Stimulated activated CD4-positive, alpha-beta T cell treated with anti-CD3 and anti-CD28 coated beads, Interleukin-1b, Interleukin-23, amount 100 ng/mL, for 1 hour (primary cell): Measurements from ENCODE around the gene FOXO3.

Experiments
- DNase-seq, 2 donors: peaks; one replicate each; pipeline ENCODE4 v3.0.0-alpha.2; 2020; ENCODE audit warnings: low read depth in 2 of 2

Gene FOXO3

DNA sequence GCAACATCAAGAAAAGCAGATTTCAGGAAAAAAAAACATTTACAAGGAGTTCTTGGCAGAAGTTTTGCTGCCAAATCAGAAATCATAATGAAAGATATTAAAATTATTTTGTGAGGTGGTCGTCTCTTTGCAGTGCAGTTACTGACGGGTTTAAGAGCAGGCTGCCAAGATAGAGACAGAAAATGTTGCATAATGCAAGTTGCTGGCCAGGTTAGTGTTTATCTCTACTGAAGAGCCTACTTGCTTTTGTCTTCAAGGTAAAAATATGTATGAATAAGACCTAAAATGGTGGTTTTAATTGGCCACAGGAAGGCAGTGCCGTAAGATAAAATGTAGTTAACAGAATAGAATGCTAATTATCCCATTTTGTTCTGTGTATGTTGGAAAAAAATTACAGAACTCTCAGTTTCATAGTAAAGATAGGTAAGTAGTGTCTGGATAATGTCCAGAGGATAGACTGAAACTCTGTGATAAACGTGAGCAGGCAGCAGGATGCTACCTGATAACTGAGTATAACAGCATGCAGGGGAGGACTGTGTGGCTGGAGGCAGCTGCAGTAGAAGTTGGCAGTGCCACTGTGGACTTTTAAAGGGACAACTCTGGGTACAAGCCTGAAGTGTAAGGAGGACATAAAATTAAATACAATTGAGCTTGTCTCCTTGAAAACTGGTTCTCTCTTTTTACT is 13.9 kb downstream of the FOXO3 start:
- no peak for DNase-seq

DNA sequence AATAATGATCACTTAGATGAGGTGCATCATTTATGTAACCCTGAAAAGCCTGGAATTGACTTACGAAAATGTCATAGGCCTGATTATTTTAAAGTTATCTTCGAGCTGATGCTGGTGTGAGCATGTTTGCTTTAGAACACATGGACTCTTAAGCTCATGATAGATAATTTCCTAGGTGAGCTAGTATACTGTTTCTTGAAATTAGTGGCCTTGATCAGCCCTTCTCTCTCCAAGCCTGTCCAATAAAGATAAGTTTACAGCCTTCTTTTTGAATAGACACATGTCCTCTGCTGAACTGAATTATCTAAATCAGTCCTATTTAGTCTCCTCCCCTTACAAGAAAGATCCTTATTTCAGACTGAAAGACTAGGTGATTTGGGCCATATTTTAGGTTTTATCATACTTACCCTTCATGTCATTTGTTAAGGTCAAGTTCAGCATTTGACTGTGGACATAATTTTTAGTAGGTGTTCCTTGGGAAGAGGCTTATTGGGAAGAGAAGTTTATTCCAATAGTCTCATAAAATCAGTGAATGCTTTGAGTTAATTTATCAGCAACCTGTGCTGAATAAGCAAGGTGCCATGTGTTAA is 15.3 kb downstream of the FOXO3 start:
- DNase-seq, result no peak

DNA sequence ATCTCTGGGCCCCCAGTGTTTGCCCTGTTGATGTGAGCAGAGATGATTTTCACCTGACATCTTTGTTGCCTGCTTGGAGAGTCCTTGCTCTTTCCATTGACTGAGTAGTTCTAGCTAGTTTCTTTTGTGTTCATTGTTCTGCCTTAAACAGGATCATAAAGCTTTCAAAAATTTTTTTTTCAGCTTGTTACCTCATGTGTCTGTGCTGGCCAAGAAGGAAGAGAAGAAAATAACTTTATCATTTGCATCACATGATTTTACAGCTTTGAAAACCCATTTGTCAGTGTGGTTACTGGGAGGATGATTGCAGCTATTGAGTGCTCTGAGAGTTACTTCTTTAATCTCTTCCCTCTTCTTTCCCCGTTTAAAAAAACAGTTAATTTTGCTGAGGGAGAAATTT is 16.0 kb downstream of the FOXO3 start:
- DNase-seq, result no peak

DNA sequence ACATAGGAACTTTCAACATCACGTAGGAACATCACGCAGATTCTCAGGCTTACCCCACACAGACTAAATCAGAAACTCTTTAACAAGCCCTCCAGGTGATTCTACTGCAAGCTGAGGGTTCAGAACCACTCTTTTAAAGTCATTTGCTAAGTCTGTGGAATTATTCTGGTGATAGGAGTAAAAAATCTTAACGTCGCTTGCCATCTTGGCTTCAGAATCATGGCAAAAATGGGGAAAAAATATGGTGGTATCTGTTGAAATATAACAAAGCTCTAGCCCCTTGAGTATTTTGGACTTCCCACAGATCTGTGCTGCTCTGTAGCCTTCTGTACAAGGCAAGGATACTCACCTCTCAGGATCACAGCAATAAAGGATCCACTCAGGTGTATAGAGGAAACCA is 17.4 kb downstream of the FOXO3 start:
- no peak for DNase-seq

DNA sequence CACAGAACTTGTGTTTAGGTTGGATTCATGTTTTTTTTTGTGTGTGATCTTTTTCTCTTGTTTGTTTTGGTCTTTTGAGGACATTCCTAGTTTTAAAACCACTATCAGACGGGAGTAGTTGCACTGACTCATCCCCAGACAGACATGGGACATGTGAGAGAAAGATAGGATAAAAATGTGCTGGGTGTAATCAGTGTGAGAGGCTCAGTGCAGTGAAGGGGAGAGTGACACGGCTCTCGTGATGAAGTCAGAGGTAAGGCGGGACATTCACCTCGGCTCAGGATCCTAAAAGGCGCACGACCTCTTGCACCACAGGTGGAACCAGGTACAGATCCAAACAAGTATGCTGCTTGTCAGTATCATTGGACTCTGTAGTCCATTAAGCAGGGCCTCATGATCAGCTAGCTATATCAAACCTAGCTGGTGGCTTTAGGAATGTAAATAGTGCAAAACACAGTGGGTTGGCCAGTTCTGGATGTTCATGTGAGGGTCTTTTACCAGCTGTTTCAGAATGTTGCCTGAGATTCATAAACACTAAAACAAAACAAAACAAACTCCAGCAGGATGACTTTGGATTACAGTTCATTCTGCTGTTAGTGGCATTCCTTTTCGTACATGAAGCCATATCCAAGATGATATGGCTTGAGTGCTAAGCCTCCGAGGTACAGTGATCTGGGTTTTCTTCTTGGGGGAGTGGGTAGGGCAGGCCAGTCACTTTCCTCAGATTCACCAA is 18.0 kb downstream of the FOXO3 start:
- DNase-seq, result no peak

DNA sequence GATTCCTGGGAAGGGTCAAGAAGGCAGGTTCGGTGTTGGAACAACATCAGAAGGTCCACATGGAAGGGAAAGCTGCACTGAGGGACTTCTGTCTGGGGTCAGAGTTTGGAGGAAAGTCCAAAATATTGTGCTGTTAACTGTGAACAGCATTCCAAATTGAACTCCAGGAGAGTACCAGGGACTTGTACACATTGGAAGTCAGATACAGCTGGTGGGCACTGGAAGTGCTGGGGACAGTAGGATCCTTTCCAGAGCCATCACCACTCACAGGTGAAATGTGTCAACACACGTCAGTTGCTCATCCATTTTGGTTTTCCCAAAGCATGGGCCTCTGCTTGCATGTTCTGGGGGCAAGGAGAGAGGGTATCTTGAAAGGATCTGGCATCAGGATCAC is 18.6 kb downstream of the FOXO3 start:
- DNase-seq, result no peak

DNA sequence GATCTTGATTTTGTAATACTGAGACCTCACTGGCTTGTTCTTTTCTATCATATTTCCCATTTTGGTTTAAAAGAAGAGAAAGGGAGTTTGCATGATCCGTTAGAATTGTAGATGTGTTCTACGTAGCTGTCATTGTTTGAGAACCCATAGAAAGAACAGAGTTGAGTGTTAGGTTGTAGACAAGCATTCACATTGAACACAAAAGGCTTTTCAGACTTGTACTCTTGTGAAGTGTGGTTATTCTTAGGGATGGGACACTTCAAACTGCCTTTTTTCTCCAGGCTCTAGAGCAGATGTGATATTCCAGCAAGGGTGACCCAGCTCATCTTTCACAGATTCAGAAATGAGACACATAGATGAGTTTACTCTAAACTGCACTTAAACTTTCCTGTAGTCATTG is 19.9 kb downstream of the FOXO3 start:
- DNase-seq, result no peak

DNA sequence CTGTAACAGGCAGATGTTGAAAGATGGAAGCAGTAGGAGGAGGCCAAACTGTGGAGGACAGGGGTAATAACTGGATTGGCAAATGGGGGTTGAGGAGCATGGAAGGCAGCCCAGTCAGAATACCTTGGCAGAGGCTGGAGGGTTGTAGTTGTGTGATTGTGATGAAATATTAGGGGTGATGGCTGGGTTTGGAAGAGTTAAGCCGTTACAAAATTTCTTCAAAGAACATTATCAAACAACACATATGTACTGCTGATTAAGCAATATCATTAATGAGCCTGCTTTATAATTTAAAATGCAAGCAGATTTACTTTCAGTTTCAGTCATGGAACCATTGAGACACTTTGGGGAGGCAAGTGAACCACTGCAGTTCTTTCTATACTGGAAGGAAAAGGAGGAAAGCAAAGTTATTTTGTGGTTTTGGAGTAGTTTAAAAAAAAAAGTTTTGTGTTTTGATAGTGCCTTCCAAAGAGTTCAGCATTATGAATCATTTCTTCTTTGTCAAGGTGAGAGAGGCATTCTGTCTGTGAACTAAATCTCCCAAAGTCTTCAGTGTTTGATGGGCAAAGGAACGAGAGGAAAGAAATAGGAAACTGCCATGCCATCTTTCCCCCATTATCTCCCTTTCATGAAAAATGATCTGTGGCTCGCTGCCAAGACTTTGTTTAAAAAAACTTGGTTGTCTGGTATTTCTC is 20.7 kb downstream of the FOXO3 start:
- no peak for DNase-seq

DNA sequence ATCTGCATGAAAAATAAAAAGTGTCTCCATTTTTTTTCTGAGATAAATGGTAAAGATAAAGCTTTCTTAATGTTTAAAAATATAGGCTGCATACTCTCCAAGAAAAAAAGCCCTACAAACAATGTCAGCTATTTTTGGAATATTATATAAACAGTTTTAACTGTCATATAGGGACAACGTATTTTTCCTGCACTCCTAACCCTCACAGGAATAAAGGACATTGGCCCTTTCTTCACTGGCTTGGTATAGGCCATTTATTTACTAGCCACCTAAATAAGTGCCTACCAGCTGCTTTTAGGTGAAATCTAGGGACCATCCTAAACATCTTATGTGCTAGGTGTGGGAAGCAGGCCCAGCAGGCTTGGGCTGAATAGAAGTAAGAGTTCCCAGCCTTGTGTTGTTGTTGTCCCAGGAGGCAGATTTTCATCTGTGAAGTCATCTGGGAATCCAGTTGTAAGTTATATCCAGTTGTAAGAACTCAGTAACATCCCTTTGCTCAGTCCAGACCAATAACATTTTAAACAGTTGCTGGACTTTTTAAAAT is 21.3 kb downstream of the FOXO3 start:
- no peak for DNase-seq

DNA sequence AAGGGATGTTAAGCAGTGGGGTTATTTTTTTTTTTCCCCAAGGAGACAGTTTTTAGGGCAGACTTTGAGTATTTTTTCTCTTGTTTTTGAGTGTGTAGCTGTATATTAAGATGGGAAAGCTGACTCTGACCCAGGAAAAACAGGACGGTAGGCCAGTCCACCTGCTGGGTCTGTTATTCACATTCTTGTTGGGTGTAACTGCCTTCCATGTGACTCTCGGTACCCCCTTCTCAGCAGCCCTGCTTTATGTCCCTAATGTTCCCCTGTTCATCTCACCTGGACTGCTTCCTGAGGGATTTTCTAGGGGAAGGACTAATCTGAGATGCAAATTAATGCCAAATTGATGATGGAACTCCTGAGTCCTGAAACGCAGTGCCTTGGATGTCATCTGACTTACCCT is 21.9 kb downstream of the FOXO3 start:
- no peak for DNase-seq

DNA sequence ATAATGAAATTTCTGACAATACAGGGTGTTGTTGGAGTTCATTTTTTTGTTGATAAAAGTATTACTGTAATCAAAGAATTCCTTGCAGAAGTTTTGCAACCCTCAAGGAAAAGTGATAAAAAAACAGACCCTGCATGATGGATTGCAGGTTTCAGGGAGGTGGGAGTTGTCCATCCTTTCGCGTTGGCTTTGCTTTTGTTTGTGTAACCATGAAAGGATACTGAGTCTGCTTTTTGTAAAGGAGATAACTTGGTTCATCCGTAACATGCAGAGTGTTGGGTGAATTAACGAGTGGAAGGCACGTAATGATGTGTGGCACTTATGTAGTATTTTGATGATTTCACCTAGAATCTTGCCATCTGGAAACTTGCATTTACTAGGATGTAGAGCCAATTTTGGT is 23.6 kb downstream of the FOXO3 start:
- no peak for DNase-seq

DNA sequence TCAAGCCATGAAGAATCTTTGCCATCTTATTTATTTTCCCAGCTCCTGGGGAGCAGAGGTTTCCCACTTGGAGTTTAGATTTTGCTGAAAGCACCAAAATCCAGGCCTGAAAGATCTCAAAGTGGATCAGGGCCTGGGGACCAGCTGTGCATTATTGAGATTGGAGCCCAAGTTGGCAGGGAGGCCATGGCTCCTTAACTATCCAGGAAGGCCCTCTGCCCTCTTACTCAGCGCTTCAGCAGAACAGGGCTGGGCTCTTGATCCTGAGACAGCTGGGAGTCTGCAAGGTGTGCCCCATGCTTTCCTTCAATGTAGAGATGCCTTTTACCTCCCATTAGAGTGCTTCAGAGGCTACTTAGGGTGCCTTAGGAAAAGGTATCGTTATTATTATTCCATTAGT is 24.6 kb downstream of the FOXO3 start:
- no peak for DNase-seq

DNA sequence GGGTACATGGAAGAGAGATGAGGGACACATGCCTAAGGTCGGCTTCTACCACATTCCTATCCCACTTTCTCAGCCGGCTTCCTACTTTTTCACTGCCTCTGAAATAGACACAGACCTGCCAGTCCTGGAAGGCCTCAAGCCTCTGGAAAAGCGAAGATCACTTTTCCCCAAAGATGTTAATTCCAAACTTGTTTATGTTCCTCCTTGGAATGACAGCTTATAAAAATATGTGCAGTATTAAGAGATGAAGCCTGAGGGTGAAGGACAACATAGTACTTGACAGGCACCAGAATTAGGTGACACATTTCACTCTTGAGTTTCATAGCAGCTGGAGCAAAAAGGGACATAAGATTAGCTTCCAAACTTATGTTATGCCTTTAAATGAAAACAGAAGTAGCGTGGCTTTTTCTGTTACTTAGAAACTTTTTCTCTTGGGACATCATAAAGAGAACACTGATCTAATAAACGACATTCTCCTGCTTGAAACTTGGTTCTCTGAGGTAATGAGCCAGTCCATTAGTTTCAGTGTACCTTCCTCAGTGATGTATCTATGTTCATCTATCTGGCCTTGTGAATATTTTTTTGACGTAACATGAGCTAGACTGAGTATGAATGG is 25.3 kb downstream of the FOXO3 start:
- DNase-seq, result no peak

DNA sequence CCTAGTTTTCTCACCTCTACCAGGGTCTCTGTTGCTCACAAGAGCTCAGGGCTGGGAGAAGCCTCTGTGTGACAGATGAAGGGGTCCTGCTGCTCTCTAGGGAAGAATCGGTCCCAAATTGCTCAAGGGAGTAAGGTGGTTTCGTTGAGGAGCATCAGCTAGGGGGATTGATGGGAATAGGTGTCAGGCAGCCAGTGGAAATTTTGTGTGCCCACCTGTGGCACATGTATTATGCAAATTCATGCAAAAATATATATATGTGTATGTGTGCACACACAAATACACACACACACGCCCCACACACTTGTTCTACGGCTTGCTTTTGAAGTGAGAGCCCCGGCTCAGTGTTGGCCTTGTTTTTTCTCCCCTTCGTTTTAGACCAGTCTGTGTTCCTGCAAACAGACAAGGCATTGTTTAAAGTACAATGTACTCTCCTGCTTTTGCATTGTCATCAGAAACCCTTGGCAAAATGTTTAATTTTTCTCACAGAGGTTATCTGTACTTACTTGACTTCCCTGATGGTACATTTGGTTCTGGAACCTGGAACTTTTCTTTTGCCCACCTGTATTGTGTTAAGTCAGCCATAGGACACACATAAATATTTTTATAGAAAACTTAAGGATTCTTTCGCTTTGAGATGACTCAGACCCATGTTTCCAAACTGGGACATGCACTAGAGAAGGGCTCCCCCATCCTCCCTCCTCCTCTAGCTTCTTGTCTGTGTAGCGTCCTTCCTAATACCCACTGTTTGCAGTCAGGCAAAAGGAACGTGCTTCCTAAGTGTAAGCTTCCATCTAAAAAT is 26.7 kb downstream of the FOXO3 start:
- no peak for DNase-seq

DNA sequence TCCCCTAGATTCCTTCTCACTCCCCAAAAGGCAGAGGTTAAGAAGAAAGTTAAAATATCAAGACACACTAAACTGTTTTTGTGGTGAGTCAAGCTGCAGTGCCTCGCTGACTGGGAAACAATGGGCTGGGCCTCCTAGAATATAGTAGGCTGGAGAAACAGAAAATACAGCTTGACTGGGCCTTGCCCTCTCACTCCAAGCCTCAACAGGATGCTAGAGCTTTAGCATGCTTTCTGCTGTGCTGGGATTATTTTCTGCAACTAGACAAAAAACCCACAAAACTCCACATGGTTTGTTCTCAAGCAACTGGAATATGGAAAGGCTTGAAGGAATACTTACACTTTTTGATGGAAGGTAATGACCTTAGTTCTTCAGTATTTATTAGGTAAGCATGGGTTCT is 27.9 kb downstream of the FOXO3 start:
- DNase-seq, result no peak

DNA sequence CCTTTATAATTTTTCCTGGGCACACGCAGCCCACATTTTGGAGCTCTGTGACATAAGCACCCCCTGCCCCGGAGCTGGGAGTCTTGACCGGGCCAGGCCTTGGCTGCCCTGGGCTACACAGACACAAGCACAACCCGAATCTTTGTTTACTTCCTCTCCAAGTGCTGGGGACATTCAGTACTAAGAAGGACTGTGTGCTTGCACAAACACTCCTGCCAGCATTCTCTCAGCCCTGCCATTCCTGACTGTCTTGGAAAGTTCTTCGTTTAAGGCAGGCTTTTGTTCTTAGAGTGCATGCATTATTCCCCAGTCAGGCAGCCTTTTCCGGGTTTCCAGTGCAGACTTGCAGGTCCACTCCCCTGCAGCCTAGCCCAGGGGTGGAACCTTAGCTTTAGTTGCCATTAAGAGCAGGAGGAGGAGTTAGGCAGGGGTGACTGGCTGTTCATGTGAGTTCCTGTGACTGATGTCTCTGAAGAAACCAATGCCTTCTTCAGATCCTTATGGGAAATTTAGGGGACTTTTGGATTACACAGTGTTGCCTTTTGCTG is 28.6 kb downstream of the FOXO3 start:
- no peak for DNase-seq

DNA sequence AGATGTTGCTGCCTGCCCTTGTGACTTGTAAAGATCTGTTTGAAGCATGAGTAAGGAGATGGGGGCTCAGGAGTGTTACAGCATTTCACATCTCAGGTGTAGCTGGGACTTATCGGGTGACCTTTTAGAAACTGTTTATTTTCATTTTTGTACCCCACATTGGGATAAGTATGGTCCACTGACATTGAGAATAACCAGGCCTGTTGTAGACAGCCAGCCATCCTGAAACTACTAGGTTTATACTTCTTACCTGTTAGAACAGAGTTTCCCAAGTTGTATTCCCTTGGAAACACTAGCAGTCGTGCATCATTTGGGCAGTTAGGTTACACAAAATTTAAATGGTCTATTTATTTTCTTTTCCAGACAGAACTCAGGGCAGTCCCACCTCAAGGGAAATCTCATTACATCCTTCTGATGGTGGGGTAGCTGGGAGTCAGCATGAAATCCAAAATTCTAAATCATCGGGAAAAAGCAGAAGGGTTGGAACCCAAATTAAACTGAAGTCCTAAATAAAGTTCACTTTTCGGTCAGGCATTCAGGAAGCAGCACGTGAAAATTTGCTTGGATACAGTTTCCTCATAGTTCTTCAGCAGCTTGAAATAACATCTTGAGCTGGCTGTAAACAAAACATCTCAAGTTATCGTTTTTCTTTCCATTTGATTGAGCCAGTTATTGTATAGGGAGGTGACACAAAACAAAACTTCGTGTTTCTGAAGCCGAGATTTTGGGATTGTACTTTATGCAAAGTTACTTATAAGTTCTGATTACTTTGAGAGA is 30.5 kb downstream of the FOXO3 start:
- no peak for DNase-seq

DNA sequence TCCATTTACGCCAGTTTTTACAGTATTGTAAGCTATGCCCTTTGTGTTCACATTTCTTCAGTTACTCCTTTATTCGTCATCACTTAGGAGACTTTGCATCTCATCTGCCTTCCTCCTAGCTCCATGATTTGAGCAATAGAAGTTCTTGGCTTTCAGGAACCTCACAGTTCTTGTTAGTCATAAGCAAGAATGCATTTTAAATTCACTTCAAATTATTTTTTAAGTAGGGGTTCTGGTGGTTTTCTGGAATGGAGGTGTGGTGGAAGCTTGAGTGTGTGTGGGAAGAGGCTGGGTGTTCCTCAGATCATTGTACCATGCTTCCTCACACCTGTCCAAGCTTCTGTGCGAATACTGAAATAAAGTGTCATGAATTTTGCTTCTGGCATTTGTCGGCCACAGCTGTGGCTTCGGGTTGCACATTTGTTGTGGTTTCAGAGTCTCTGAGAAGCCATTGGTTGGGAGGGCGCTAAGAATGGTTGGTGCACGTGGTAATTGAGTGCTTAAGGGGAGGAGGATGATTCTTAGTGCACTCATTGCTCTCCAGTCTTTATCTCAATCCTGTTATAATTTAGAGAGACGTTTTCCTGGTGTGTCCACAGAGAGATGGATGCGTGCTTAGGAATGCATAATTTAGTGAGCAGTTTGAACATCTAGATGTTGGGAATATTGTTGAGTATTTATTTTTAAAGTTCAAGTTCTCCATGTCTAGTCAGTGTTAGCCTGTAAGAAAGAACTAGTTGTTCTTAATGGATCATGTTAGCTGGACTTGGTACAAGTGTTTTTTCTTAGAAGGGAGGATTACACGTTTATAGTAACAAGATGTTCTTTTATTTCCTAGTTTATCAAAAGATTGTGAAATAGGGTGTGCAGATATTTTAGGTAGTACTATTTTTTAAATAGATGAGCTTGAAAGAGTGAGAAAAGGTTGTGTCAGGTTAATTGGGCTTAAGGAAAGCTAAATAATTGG is 31.9 kb downstream of the FOXO3 start:
- no peak for DNase-seq

DNA sequence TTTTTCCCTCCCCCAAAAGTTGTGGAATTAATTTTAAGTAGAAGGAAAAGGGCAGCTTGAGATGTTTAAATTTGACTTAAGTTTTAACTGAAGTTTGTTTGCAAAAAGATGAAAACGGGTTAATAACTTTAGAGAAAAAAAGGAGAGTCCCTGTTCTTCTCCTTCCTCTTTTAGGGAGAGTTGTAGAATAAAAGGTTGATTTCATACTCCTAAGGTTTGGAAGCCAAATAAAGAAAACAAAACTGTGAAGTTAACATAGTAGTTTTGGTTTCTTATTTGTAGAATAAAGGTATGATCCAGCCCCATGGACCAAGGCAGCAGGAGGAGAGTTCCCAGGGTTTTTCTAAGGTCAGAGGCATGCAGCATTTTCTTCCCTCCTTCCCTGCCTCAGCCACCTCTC is 33.4 kb downstream of the FOXO3 start:
- no peak for DNase-seq
